CD4-positive, alpha-beta T cell (primary cell): Measurements from ENCODE around the gene MRNIP. TPM values are rescaled to one million over a fixed set of nuclear protein-coding genes. Genes with fewer than 3 reads are reported as not detected.

ENCODE experiments used
- ATAC-seq: fragments of 200-7000 bp; cut with Tn5 transposase; one replicate; pipeline ENCODE4 v1.10.0; 2022; ENCODE audit warnings: mild to moderate bottlenecking; ENCODE audit not compliant: poor library complexity
- CTCF ChIA-PET: fragments of 350-600 bp; sonication (Branson Sonifier 250); formaldehyde crosslinking; loops from one replicate; lab custom pipeline; 2021; ENCODE audit warnings: antibody characterized with exemption, inconsistent platforms; lab: Charles Lee
- POLR2A ChIA-PET: fragments of 350-600 bp; sonication (Branson Sonifier 250); formaldehyde crosslinking; loops from one replicate; lab custom pipeline; 2021; ENCODE audit warnings: antibody characterized with exemption, inconsistent platforms; lab: Charles Lee
- DNase-seq, 14 experiments: peaks; one replicate each; pipeline ENCODE4 v3.0.0-alpha.2; 2013 to 2020; ENCODE audit warnings: mixed read lengths in 2 of 14
- H3K27ac ChIP-seq, 2 donors: one replicate each; pipeline versions ENCODE4 v1.5.1 to v1.7.0; 2013; ENCODE audit warnings: low read length in 2 of 2, low read depth in 1 of 2, mild to moderate bottlenecking in 1 of 2
- H3K27me3 ChIP-seq, 2 experiments: 1 replicate in 1 of 2; 2 replicates in 1 of 2; pipeline versions ENCODE4 v1.6.1 to v1.7.0; 2013; ENCODE audit warnings: low read length in 2 of 2, control low read depth in 1 of 2, mild to moderate bottlenecking in 1 of 2, moderate library complexity in 1 of 2; ENCODE audit not compliant: insufficient read depth in 2 of 2, control insufficient read depth in 1 of 2
- H3K36me3 ChIP-seq: one replicate; pipeline ENCODE4 v1.6.1; 2013; ENCODE audit warnings: low read length, control low read depth; ENCODE audit not compliant: insufficient read depth
- H3K4me1 ChIP-seq: one replicate; pipeline ENCODE4 v1.6.1; 2013; ENCODE audit warnings: low read length, control low read depth; ENCODE audit not compliant: insufficient read depth
- H3K4me3 ChIP-seq: one replicate; pipeline ENCODE4 v1.5.1; 2013; ENCODE audit warnings: mild to moderate bottlenecking, low read length, moderate library complexity
- H3K9me3 ChIP-seq, 2 experiments: 1 replicate in 1 of 2; 2 replicates in 1 of 2; pipeline versions ENCODE4 v1.6.1 to v1.7.0; 2013; ENCODE audit warnings: low read length in 2 of 2, mild to moderate bottlenecking in 2 of 2, control low read depth in 1 of 2, moderate library complexity in 1 of 2; ENCODE audit not compliant: control insufficient read depth in 1 of 2, insufficient read depth in 1 of 2
- H3K27ac Mint-ChIP-seq: one replicate; pipeline ENCODE4 v1.8.0; 2020; ENCODE audit warnings: mixed read lengths
- H3K27me3 Mint-ChIP-seq: one replicate; pipeline ENCODE4 v1.8.0; 2021; ENCODE audit warnings: mixed read lengths
- H3K36me3 Mint-ChIP-seq: one replicate; pipeline ENCODE4 v1.8.0; 2021; ENCODE audit warnings: low read depth, mixed read lengths
- H3K4me1 Mint-ChIP-seq: one replicate; pipeline ENCODE4 v1.8.0; 2021; ENCODE audit warnings: low read depth, mixed read lengths
- H3K4me3 Mint-ChIP-seq: one replicate; pipeline ENCODE4 v1.8.0; 2020; ENCODE audit warnings: mild to moderate bottlenecking, mixed read lengths
- H3K9me3 Mint-ChIP-seq: one replicate; pipeline ENCODE4 v1.8.0; 2020; ENCODE audit warnings: mixed read lengths
- CTCF ChIP-seq: fragments of 200-600 bp; IDR thresholded peaks from one replicate; pipeline ENCODE4 v1.8.0; 2022; ENCODE audit warnings: antibody characterized with exemption, mild to moderate bottlenecking
- intact Hi-C, 2 experiments: fragments of 100-400 bp; cut with DNase I in 1 of 2; cut with micrococcal nuclease in 1 of 2; formaldehyde crosslinking; loops; one replicate each; pipeline versions ENCODE4 v1.15.1 to v1.9.0; 2023 to 2025; cut with DNase I, micrococcal nuclease
- total RNA-seq, 174 experiments: library from RNA in 2 of 174; stranded (reverse) in 2 of 174; gene quantifications; one replicate each; pipeline ENCODE4 v1.2.3 and lab custom pipeline; 2021 to 2026

Gene MRNIP
- total RNA-seq, 2 experiments from 2014 or later: 31.8 to 32.8 TPM

GRCh38 chr5:179815491-179816249 lies 42.9 kb downstream of the MRNIP start:
- Mint-ChIP-seq H3K36me3 (peaks cover 15% of the 10 kb centered on the region), H3K4me3 (peak overlapping the region; percentile 68), H3K27me3 (peaks cover 5% of the 10 kb centered on the region), H3K27ac (no peak overlapping the region), H3K9me3 (no peaks in the 10 kb centered on the region), H3K4me1 (peaks cover 33% of the 10 kb centered on the region)
- DNase-seq: peak in 1 of 14 experiments; percentile 13
- no peak overlapping the region for H3K4me3 ChIP-seq
- intact Hi-C loops: no loop called here
- no peak for TF ChIP-seq CTCF
- peaks cover 0 to 4% of the 10 kb centered on the region in 2 experiments for H3K27me3 ChIP-seq
- no peaks in the 10 kb centered on the region for H3K9me3 ChIP-seq
- ATAC-seq: no peak
- POLR2A ChIA-PET: no interaction called here
- H3K27ac ChIP-seq: no peak overlapping the region
- H3K4me1 ChIP-seq: peaks cover 40% of the 10 kb centered on the region
- H3K36me3 ChIP-seq: peaks cover 13% of the 10 kb centered on the region
- CTCF ChIA-PET: interaction anchor here (1.2 kb wide), 1 partner anchor 13 kb away, joined by 4 read pairs; no protein-coding TSS in a partner anchor

- Mint-ChIP-seq H3K4me3 (no peak overlapping the region), H3K4me1 (peaks cover 23% of the 10 kb centered on the region), H3K27me3 (peaks cover 5% of the 10 kb centered on the region)
These were observed 44.5 kb downstream of the MRNIP start for GRCh38 chr5:179814090-179814489.

GRCh38 chr5:179812997-179813607 lies 45.5 kb downstream of the MRNIP start:
- Mint-ChIP-seq H3K9me3 (no peaks in the 10 kb centered on the region), H3K27ac (no peak overlapping the region), H3K27me3 (peaks cover 5% of the 10 kb centered on the region), H3K4me3 (no peak overlapping the region), H3K36me3 (peaks cover 15% of the 10 kb centered on the region), H3K4me1 (peaks cover 14% of the 10 kb centered on the region)
- H3K27me3 ChIP-seq: peaks cover 0 to 4% of the 10 kb centered on the region in 2 experiments
- DNase-seq (no peak), ATAC-seq (no peak)
- H3K4me1 ChIP-seq: peaks cover 18% of the 10 kb centered on the region
- TF ChIP-seq CTCF: no peak
- H3K36me3 ChIP-seq: peaks cover 13% of the 10 kb centered on the region
- ChIA-PET POLR2A (no interaction called here), CTCF (no interaction called here)
- H3K27ac ChIP-seq: no peak overlapping the region
- H3K4me3 ChIP-seq: no peak overlapping the region
- intact Hi-C loops: no loop called here
- H3K9me3 ChIP-seq: no peaks in the 10 kb centered on the region

More at GRCh38 chr5:179814090-179814489, 44.5 kb downstream of the MRNIP start:
- Histone ChIP-seq H3K9me3 (no peaks in the 10 kb centered on the region), H3K27ac (no peak overlapping the region), H3K4me1 (peaks cover 25% of the 10 kb centered on the region), H3K4me3 (no peak overlapping the region), H3K36me3 (peaks cover 13% of the 10 kb centered on the region), H3K27me3 (peaks cover 0 to 4% of the 10 kb centered on the region in 2 experiments)
- ATAC-seq: no peak
- CTCF ChIA-PET: no interaction called here
- no peak for DNase-seq
- POLR2A ChIA-PET: interaction anchor here (1.4 kb wide), 1 partner anchor 12 kb away, joined by 3 read pairs; no protein-coding TSS in a partner anchor
- Mint-ChIP-seq H3K9me3 (no peaks in the 10 kb centered on the region), H3K36me3 (peaks cover 15% of the 10 kb centered on the region), H3K27ac (no peak overlapping the region)
- no peak for TF ChIP-seq CTCF
- intact Hi-C loops: no loop called here
